Activated CD4-positive, alpha-beta T cell treated with anti-CD3 and anti-CD28 coated beads, Interleukin-2, amount 10 ng/mL, durations not matched to agents 7 days and 5 days (primary cell): Measurements from ENCODE around the gene ADGRV1. TPM values are rescaled to one million over a fixed set of nuclear protein-coding genes. Genes with fewer than 3 reads are reported as not detected.

Source experiments
- total RNA-seq, 2 experiments: library from RNA; stranded (reverse); gene quantifications; one replicate each; pipeline ENCODE4 v1.2.3, GENCODE V29; 2021

The ADGRV1 gene
- total RNA-seq, 2 experiments from 2014 or later, result not detected

Other genes with a start within 250 kb of the ADGRV1 start
- gene CETN3, start 149.0 kb upstream of the ADGRV1 start, total RNA-seq, result 10 to 100 TPM; 25.0 to 28.2 TPM
- 1 to 10 TPM; 6.1 to 7.3 TPM for gene MBLAC2, start 84.0 kb upstream of the ADGRV1 start, total RNA-seq
- gene POLR3G, start 83.9 kb upstream of the ADGRV1 start, total RNA-seq, result 1 to 10 TPM; 3.0 to 3.5 TPM
- 10 to 100 TPM; 21.1 to 22.5 TPM for gene LYSMD3, start 29.2 kb upstream of the ADGRV1 start, total RNA-seq